Fibroblast of lung (primary cell): ENCODE results near the gene S100G.

ENCODE experiments used
- CTCF ChIP-seq, 2 donors: IDR thresholded peaks in 1 of 2; conservative IDR thresholded peaks in 1 of 2; 1 replicate in 1 of 2; 2 replicates in 1 of 2; pipeline ENCODE4 v1.5.1; 2011 to 2012; ENCODE audit warnings: low read length in 2 of 2, control low read depth in 1 of 2, inconsistent platforms in 1 of 2, low read depth in 1 of 2, mild to moderate bottlenecking in 1 of 2
- EZH2 ChIP-seq: IDR thresholded peaks from 2 replicates; pipeline ENCODE4 v1.5.1; 2012; ENCODE audit warnings: low read length, control low read depth, mild to moderate bottlenecking; ENCODE audit errors: missing control alignments

GRCh38 chrX:16629909-16630308 lies 20.0 kb upstream of the S100G start:
- TF ChIP-seq EZH2 (no peak), CTCF (conservative IDR thresholded peaks at IDR 0.05 in 1 of 2, IDR thresholded peaks at IDR 0.05 in 1 of 2; ENCODE audit: low read depth in 1 of 2, low read length in 2 of 2) (no peak)
